Measurements from ENCODE around the gene BEGAIN. TPM values are rescaled to one million over a fixed set of nuclear protein-coding genes. Genes with fewer than 3 reads are reported as not detected.

The BEGAIN gene
- total RNA-seq, 1 experiment from 2014 or later, result 7.0 TPM

DNA sequence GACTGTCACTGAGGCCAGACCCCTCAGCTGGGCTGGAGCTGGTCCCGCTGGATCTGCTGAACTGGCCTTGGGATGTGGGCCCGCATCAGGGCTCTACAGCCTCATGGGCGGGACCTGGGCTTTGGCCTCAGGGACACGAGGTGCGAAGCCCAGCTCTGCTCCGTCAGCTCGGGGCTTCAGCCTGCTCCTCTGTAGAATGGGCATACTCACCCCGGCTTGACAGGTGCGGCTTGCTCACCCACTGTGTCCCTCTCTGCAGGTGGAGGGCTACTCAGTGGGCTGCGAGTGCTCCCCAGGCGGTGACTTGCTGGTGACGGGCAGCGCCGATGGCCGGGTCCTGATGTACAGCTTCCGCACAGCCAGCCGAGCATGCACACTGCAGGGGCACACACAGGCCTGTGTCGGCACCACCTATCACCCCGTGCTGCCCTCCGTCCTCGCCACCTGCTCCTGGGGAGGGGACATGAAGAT, 57.6 kb downstream of the BEGAIN start:
- Mint-ChIP-seq H3K27ac (ENCODE audit: low read depth, unreplicated experiment) (no peak overlapping the region), H3K4me3 (ENCODE audit: unreplicated experiment) (no peak overlapping the region), H3K36me3 (ENCODE audit: insufficient read depth, unreplicated experiment) (peaks cover 5% of the 10 kb centered on the region), H3K9me3 (ENCODE audit: unreplicated experiment) (no peaks in the 10 kb centered on the region), H3K4me1 (ENCODE audit: insufficient read depth, unreplicated experiment) (peaks cover 8% of the 10 kb centered on the region), H3K27me3 (ENCODE audit: insufficient read depth, unreplicated experiment) (no peaks in the 10 kb centered on the region)
- intact Hi-C loops (cut with micrococcal nuclease), result loop anchor here (10.0 kb wide), 2 partner anchors 115 to 145 kb away; no protein-coding TSS in a partner anchor
- TF ChIP-seq, protein P1, sequence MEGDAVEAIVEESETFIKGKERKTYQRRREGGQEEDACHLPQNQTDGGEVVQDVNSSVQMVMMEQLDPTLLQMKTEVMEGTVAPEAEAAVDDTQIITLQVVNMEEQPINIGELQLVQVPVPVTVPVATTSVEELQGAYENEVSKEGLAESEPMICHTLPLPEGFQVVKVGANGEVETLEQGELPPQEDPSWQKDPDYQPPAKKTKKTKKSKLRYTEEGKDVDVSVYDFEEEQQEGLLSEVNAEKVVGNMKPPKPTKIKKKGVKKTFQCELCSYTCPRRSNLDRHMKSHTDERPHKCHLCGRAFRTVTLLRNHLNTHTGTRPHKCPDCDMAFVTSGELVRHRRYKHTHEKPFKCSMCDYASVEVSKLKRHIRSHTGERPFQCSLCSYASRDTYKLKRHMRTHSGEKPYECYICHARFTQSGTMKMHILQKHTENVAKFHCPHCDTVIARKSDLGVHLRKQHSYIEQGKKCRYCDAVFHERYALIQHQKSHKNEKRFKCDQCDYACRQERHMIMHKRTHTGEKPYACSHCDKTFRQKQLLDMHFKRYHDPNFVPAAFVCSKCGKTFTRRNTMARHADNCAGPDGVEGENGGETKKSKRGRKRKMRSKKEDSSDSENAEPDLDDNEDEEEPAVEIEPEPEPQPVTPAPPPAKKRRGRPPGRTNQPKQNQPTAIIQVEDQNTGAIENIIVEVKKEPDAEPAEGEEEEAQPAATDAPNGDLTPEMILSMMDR (IDR thresholded peaks at IDR 0.05; ENCODE audit: unreplicated experiment), result no peak
- ChIA-PET CTCF (no interaction called here), POLR2A (no interaction called here)
- no TSS peak for BruUV-seq (replicated peaks)
- DNase-seq (ENCODE audit: unreplicated experiment), result no peak

DNA sequence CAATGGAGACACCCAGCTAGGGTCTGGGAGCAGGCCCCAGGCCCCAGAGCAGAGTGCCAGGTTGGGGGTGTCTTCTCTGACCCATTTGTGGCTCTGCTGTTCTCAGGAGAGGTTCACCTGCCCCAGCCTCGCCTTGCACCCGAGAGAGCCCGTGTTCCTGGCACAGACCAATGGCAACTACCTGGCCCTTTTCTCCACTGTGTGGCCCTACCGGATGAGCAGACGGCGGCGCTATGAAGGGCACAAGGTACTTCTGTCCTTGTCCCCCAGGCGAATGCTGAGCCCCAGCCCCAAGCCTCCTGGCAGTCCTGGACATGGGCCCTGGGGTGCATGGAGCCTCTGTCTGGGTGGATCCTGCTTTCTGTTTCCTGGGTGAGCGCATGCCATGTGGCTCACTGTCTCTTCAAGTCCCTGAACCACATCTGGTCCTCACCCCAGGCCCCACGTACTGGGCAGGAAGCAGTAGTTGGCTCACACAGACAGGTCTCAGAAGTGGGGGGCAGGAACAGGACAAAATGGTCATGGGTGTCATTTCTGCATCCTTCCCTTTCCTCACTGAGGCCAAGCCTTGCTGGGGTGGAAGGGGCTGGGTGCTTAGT, 58.2 kb downstream of the BEGAIN start:
- Mint-ChIP-seq H3K27ac (ENCODE audit: low read depth, unreplicated experiment) (no peak overlapping the region), H3K4me3 (ENCODE audit: unreplicated experiment) (no peak overlapping the region), H3K9me3 (ENCODE audit: unreplicated experiment) (no peaks in the 10 kb centered on the region), H3K36me3 (ENCODE audit: insufficient read depth, unreplicated experiment) (peaks cover 5% of the 10 kb centered on the region), H3K27me3 (ENCODE audit: insufficient read depth, unreplicated experiment) (no peaks in the 10 kb centered on the region), H3K4me1 (ENCODE audit: insufficient read depth, unreplicated experiment) (peaks cover 3% of the 10 kb centered on the region)
- BruUV-seq (replicated peaks), result no TSS peak
- ChIA-PET CTCF (no interaction called here), POLR2A (no interaction called here)
- TF ChIP-seq, protein P1 (IDR thresholded peaks at IDR 0.05; ENCODE audit: unreplicated experiment), result no peak
- DNase-seq (ENCODE audit: unreplicated experiment), result no peak
- intact Hi-C loops (cut with micrococcal nuclease), result loop anchor here (10.0 kb wide), 1 partner anchor 116 kb away; no protein-coding TSS in a partner anchor

DNA sequence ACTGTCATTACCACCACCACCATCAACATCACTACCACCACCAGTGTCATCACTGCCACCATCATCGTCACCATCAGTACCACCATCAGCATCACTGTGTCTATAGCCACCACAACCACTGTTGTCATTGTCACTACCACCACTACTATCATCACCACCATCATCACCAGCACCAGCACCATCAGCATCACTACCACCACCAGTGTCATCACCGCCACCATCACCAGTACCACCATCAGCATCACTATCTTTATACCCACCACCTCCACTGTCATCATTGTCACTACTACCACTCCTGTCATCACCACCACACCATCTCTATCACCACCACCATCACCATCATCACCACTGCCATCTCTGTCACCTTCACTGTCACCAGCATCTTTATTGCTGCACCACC, 60.6 kb downstream of the BEGAIN start:
- POLR2A ChIA-PET, result no interaction called here
- no peak for DNase-seq (ENCODE audit: unreplicated experiment)
- Mint-ChIP-seq H3K27me3 (ENCODE audit: insufficient read depth, unreplicated experiment) (no peaks in the 10 kb centered on the region), H3K36me3 (ENCODE audit: insufficient read depth, unreplicated experiment) (peaks cover 5% of the 10 kb centered on the region), H3K4me1 (ENCODE audit: insufficient read depth, unreplicated experiment) (no peaks in the 10 kb centered on the region), H3K9me3 (ENCODE audit: unreplicated experiment) (no peaks in the 10 kb centered on the region), H3K27ac (ENCODE audit: low read depth, unreplicated experiment) (no peak overlapping the region), H3K4me3 (ENCODE audit: unreplicated experiment) (no peak overlapping the region)
- CTCF ChIA-PET, result no interaction called here
- TF ChIP-seq, protein P1 (IDR thresholded peaks at IDR 0.05; ENCODE audit: unreplicated experiment), result no peak
- intact Hi-C loops (cut with micrococcal nuclease), result loop anchor here (10.0 kb wide), 1 partner anchor 118 kb away; no protein-coding TSS in a partner anchor
- no TSS peak for BruUV-seq (replicated peaks)

DNA sequence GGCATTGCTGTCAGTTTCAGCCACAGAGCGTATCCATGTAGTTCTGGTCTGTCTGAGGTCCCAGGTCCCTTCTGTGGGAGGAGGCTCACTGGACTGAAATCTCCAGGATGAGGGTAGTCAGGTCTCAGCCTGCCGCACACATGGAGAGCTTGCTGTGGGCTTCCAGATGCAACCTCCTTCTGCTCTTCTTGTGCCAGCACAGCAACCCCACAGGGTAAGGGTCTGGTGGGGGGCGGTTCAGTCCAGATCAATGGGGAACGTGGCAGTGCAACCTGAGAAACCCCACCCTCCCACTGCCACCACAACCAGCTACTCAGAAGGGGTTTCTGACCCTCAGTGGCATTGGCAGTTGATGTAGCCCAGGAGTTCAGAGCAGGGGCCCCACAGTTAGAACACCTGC, 61.2 kb downstream of the BEGAIN start:
- Mint-ChIP-seq H3K9me3 (ENCODE audit: unreplicated experiment) (no peaks in the 10 kb centered on the region), H3K36me3 (ENCODE audit: insufficient read depth, unreplicated experiment) (peaks cover 5% of the 10 kb centered on the region), H3K4me1 (ENCODE audit: insufficient read depth, unreplicated experiment) (no peaks in the 10 kb centered on the region), H3K27me3 (ENCODE audit: insufficient read depth, unreplicated experiment) (no peaks in the 10 kb centered on the region), H3K4me3 (ENCODE audit: unreplicated experiment) (no peak overlapping the region), H3K27ac (ENCODE audit: low read depth, unreplicated experiment) (no peak overlapping the region)
- ChIA-PET CTCF (interaction anchor here (0.7 kb wide), 1 partner anchor 261 kb away, joined by 3 read pairs; no protein-coding TSS in a partner anchor), POLR2A (no interaction called here)
- TF ChIP-seq, protein P1 (IDR thresholded peaks at IDR 0.05; ENCODE audit: unreplicated experiment), result no peak
- intact Hi-C loops (cut with micrococcal nuclease), result loop anchor here (10.0 kb wide), 1 partner anchor 119 kb away; no protein-coding TSS in a partner anchor
- no peak for DNase-seq (ENCODE audit: unreplicated experiment)
- BruUV-seq (replicated peaks), result no TSS peak
